Measurements from ENCODE around the gene PBX1. TPM values are rescaled to one million over a fixed set of nuclear protein-coding genes. Genes with fewer than 3 reads are reported as not detected.

PBX1 gene
- total and polyA plus RNA-seq, 2 experiments from 2014 or later: 14.8 to 61.6 TPM

- Histone ChIP-seq H3K9me3 (ENCODE audit: low read depth) (no peaks in the 10 kb centered on the region), H3K27me3 (no peaks in the 10 kb centered on the region), H3K36me3 (replicated peaks; ENCODE audit: insufficient read depth, low read depth) (no peaks in the 10 kb centered on the region), H3K79me2 (peaks cover 100% of the 10 kb centered on the region), H3K9me2 (replicated peaks; ENCODE audit: insufficient read depth) (no peaks in the 10 kb centered on the region), H2AFZ (no peak overlapping the region), H4K20me1 (ENCODE audit: insufficient read depth, poor library complexity, severe bottlenecking) (peaks cover 10% of the 10 kb centered on the region), H3K4me2 (no peak overlapping the region), H3K27ac (peak overlapping the region; percentile 87), H3K4me3 (no peak overlapping the region), H3K4me1 (ENCODE audit: insufficient read depth) (peaks cover 41% of the 10 kb centered on the region)
- DNase-seq (ENCODE audit: low spot score): no peak
- TF ChIP-seq CTCF (IDR thresholded peaks at IDR 0.05; ENCODE audit: poor library complexity) (no peak), EZH2phosphoT487 (IDR thresholded peaks at IDR 0.05; ENCODE audit: low read depth, severe bottlenecking, unreplicated experiment) (no peak), EZH2 (IDR thresholded peaks at IDR 0.05; ENCODE audit: borderline replicate concordance) (no peak)
- WGBS (ENCODE audit: low lambda C conversion rate, missing lambda C conversion rate): 44% methylated on average over 2 of the region's 4 CpGs
Observed at GRCh38 chr1:164578479-164579200, 19.7 kb downstream of the PBX1 start.

- Histone ChIP-seq H4K20me1 (ENCODE audit: insufficient read depth, poor library complexity, severe bottlenecking) (peaks cover 6% of the 10 kb centered on the region), H3K27ac (peak overlapping the region; percentile 87)
- 67% methylated on average over 4 of the region's 4 CpGs for WGBS (ENCODE audit: low lambda C conversion rate, missing lambda C conversion rate)
Observed at GRCh38 chr1:164579381-164579780, 20.4 kb downstream of the PBX1 start.

GRCh38 chr1:164581762-164582161, 22.8 kb downstream of the PBX1 start:
- no peaks in the 10 kb centered on the region for H3K9me2 ChIP-seq (replicated peaks; ENCODE audit: insufficient read depth)
- no peaks in the 10 kb centered on the region for H3K27me3 ChIP-seq
- H3K4me2 ChIP-seq: no peak overlapping the region
- no peaks in the 10 kb centered on the region for H3K36me3 ChIP-seq (replicated peaks; ENCODE audit: insufficient read depth, low read depth)
- no peak overlapping the region for H2AFZ ChIP-seq
- no peak for DNase-seq (ENCODE audit: low spot score)
- no peak overlapping the region for H3K4me3 ChIP-seq
- no peaks in the 10 kb centered on the region for H3K9me3 ChIP-seq (ENCODE audit: low read depth)
- WGBS (ENCODE audit: low lambda C conversion rate, missing lambda C conversion rate): 67% methylated on average over 1 of the region's 1 CpG
- no peak overlapping the region for H3K27ac ChIP-seq
- TF ChIP-seq CTCF (IDR thresholded peaks at IDR 0.05; ENCODE audit: poor library complexity) (no peak), EZH2phosphoT487 (IDR thresholded peaks at IDR 0.05; ENCODE audit: low read depth, severe bottlenecking, unreplicated experiment) (no peak), EZH2 (IDR thresholded peaks at IDR 0.05; ENCODE audit: borderline replicate concordance) (no peak)
- H4K20me1 ChIP-seq (ENCODE audit: insufficient read depth, poor library complexity, severe bottlenecking): peaks cover 6% of the 10 kb centered on the region
- H3K79me2 ChIP-seq: peaks cover 100% of the 10 kb centered on the region
- peaks cover 36% of the 10 kb centered on the region for H3K4me1 ChIP-seq (ENCODE audit: insufficient read depth)

More at GRCh38 chr1:164579381-164579780, 20.4 kb downstream of the PBX1 start:
- Histone ChIP-seq H3K4me1 (ENCODE audit: insufficient read depth) (peaks cover 41% of the 10 kb centered on the region), H3K4me3 (no peak overlapping the region), H3K27me3 (no peaks in the 10 kb centered on the region), H3K9me2 (replicated peaks; ENCODE audit: insufficient read depth) (no peaks in the 10 kb centered on the region), H3K9me3 (ENCODE audit: low read depth) (no peaks in the 10 kb centered on the region), H3K36me3 (replicated peaks; ENCODE audit: insufficient read depth, low read depth) (no peaks in the 10 kb centered on the region), H3K4me2 (no peak overlapping the region), H3K79me2 (peaks cover 100% of the 10 kb centered on the region), H2AFZ (no peak overlapping the region)
- TF ChIP-seq CTCF (IDR thresholded peaks at IDR 0.05; ENCODE audit: poor library complexity) (no peak), EZH2 (IDR thresholded peaks at IDR 0.05; ENCODE audit: borderline replicate concordance) (no peak), EZH2phosphoT487 (IDR thresholded peaks at IDR 0.05; ENCODE audit: low read depth, severe bottlenecking, unreplicated experiment) (no peak)
- DNase-seq (ENCODE audit: low spot score): no peak
